Astrocyte of the spinal cord (primary cell): ENCODE results near the gene ANKK1.

ENCODE experiments used
- DNase-seq: peaks from one replicate; pipeline ENCODE4 v3.0.0; 2011; ENCODE audit warnings: low read depth, low spot score
- H3K4me3 ChIP-seq: 2 replicates; pipeline ENCODE4 v1.5.1; 2011; ENCODE audit warnings: low read depth, mild to moderate bottlenecking, low read length, moderate library complexity
- in situ Hi-C: cut with HindIII; loops from 2 replicates; pipeline ENCODE4 v1.10.0; 2017; ENCODE audit warnings: low sequenced_read_pairs
- TF ChIP-seq, protein P1 (sequence below): IDR thresholded peaks from 2 replicates; pipeline ENCODE4 v1.5.1; 2012; ENCODE audit warnings: low read depth, mild to moderate bottlenecking, low read length, inconsistent platforms

Gene ANKK1

GRCh38 chr11:113350336-113351067 is 37.1 kb upstream of the ANKK1 start:
- TF ChIP-seq, protein P1, sequence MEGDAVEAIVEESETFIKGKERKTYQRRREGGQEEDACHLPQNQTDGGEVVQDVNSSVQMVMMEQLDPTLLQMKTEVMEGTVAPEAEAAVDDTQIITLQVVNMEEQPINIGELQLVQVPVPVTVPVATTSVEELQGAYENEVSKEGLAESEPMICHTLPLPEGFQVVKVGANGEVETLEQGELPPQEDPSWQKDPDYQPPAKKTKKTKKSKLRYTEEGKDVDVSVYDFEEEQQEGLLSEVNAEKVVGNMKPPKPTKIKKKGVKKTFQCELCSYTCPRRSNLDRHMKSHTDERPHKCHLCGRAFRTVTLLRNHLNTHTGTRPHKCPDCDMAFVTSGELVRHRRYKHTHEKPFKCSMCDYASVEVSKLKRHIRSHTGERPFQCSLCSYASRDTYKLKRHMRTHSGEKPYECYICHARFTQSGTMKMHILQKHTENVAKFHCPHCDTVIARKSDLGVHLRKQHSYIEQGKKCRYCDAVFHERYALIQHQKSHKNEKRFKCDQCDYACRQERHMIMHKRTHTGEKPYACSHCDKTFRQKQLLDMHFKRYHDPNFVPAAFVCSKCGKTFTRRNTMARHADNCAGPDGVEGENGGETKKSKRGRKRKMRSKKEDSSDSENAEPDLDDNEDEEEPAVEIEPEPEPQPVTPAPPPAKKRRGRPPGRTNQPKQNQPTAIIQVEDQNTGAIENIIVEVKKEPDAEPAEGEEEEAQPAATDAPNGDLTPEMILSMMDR: no peak
- DNase-seq: no peak
- no peak overlapping the region for H3K4me3 ChIP-seq
- in situ Hi-C loops: no loop called here

GRCh38 chr11:113351068-113351450 is 36.5 kb upstream of the ANKK1 start:
- DNase-seq: no peak
- no peak overlapping the region for H3K4me3 ChIP-seq
- TF ChIP-seq, protein P1: no peak
- in situ Hi-C loops: no loop called here

DNA sequence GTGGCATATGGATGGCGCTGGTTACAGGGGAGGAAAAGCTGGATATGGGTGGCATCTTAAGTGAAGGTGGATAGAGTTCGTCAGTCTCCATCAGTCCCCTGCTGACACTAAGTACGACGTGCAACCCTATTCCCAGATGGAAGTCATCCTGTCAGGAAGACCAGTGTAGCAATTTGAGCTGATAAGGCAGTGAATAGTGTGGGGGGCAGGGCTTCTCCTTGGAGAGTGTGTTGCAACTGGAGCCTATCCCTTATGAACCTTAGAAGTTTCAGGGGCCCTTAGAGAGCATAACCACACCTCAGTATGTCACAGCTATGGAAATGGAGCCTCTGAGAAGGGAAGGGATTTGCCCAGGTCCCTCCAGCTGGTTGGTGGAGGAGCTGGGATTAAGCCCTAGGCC is 36.1 kb upstream of the ANKK1 start:
- TF ChIP-seq, protein P1: no peak
- in situ Hi-C loops: no loop called here
- H3K4me3 ChIP-seq: no peak overlapping the region
- DNase-seq: no peak

- in situ Hi-C loops: no loop called here
- TF ChIP-seq, protein P1: no peak
- H3K4me3 ChIP-seq: no peak overlapping the region
- DNase-seq: no peak
These were observed 31.4 kb upstream of the ANKK1 start for GRCh38 chr11:113356203-113356602.

GRCh38 chr11:113363406-113363805 is 24.2 kb upstream of the ANKK1 start:
- TF ChIP-seq, protein P1: no peak
- H3K4me3 ChIP-seq: no peak overlapping the region
- in situ Hi-C loops: no loop called here
- DNase-seq: no peak

- no peak overlapping the region for H3K4me3 ChIP-seq
- TF ChIP-seq, protein P1: no peak
- DNase-seq: no peak
- in situ Hi-C loops: no loop called here
These were observed 23.5 kb upstream of the ANKK1 start for GRCh38 chr11:113363996-113364641.
